ENCODE measurements around the gene FBXW9. TPM values are rescaled to one million over a fixed set of nuclear protein-coding genes. Genes with fewer than 3 reads are reported as not detected.

The FBXW9 gene
- 9.1 to 14.4 TPM (median 12.9 TPM) in 5 replicates for total RNA-seq (2022; extraction: Qiagen RNA extraction)

GRCh38 chr19:12696366-12697335 lies at the start of gene FBXW9:
Gene FBXW9, minus strand, starts transcription at chr19:12696631. Its CDS starts 50 bp downstream, at chr19:12696581.

GRCh38 chr19:12736995-12737834 lies 40.8 kb upstream of the FBXW9 start, which contains the start of gene GET3:
Gene GET3, plus strand, starts transcription at chr19:12737497. Its CDS starts 9 bp downstream, at chr19:12737506.

GRCh38 chr19:12723641-12724426 lies 27.4 kb upstream of the FBXW9 start, which contains the start of gene TNPO2:
Gene TNPO2, minus strand, starts transcription at chr19:12723932. Its CDS starts 2,955 bp downstream, at chr19:12720977.

GRCh38 chr19:12687496-12688196 lies 8.8 kb downstream of the FBXW9 start, which contains the start of gene GNG14:
Gene GNG14, plus strand, starts transcription at chr19:12687998. Its CDS starts 51 bp downstream, at chr19:12688049.

GRCh38 chr19:12681074-12681987 lies 15.1 kb downstream of the FBXW9 start, which contains the start of gene DHPS:
Gene DHPS, minus strand, starts transcription at chr19:12681880. Its CDS starts 114 bp downstream, at chr19:12681766.

GRCh38 chr19:12666265-12667048 lies 30.0 kb downstream of the FBXW9 start, which contains the start of the genes MAN2B1 and WDR83:
Gene MAN2B1, minus strand, starts transcription at chr19:12666742. Its CDS starts 41 bp downstream, at chr19:12666701.
Gene WDR83, plus strand, starts transcription at chr19:12666807. Its CDS starts 2,984 bp downstream, at chr19:12669791.

Other genes with a start within 250 kb of the FBXW9 start
- not detected in 5 replicates for gene ZNF709, start 211.8 kb downstream of the FBXW9 start, total RNA-seq (2022; extraction: Qiagen RNA extraction)
- 1.4 to 2.5 TPM (median 1.7 TPM) in 5 replicates for gene ZNF564, start 145.1 kb downstream of the FBXW9 start, total RNA-seq (2022; extraction: Qiagen RNA extraction)
- 0.29 to 0.89 TPM (median 0.77 TPM) in 5 replicates for gene ZNF490, start 85.8 kb downstream of the FBXW9 start, total RNA-seq (2022; extraction: Qiagen RNA extraction)
- gene ZNF791, start 85.7 kb downstream of the FBXW9 start, total RNA-seq (2022; extraction: Qiagen RNA extraction) = 4.1 to 6.0 TPM (median 4.9 TPM) in 5 replicates
- gene MAN2B1, start 29.9 kb downstream of the FBXW9 start, total RNA-seq (2022; extraction: Qiagen RNA extraction) = 15.8 to 20.2 TPM (median 19.2 TPM) in 5 replicates
- gene WDR83, start 29.8 kb downstream of the FBXW9 start, total RNA-seq (2022; extraction: Qiagen RNA extraction) = 8.6 to 11.4 TPM (median 9.1 TPM) in 5 replicates
- 34.7 to 50.4 TPM (median 49.3 TPM) in 5 replicates for gene DHPS, start 14.8 kb downstream of the FBXW9 start, total RNA-seq (2022; extraction: Qiagen RNA extraction)
- not detected in 5 replicates for gene GNG14, start 8.6 kb downstream of the FBXW9 start, total RNA-seq (2022; extraction: Qiagen RNA extraction)
- 24.4 to 36.5 TPM (median 34.0 TPM) in 5 replicates for gene TNPO2, start 27.3 kb upstream of the FBXW9 start, total RNA-seq (2022; extraction: Qiagen RNA extraction)
- gene TRIR, start 38.1 kb upstream of the FBXW9 start, total RNA-seq (2022; extraction: Qiagen RNA extraction) = 151 to 217 TPM (median 202 TPM) in 5 replicates
- 78.1 to 102 TPM (median 96.8 TPM) in 5 replicates for gene GET3, start 40.9 kb upstream of the FBXW9 start, total RNA-seq (2022; extraction: Qiagen RNA extraction)
- 1.5 to 2.3 TPM (median 1.8 TPM) in 5 replicates for gene BEST2, start 55.2 kb upstream of the FBXW9 start, total RNA-seq (2022; extraction: Qiagen RNA extraction)
- 9.6 to 11.8 TPM (median 10.1 TPM) in 5 replicates for gene HOOK2, start 78.9 kb upstream of the FBXW9 start, total RNA-seq (2022; extraction: Qiagen RNA extraction)
- 115 to 209 TPM (median 173 TPM) in 5 replicates for gene JUNB, start 94.9 kb upstream of the FBXW9 start, total RNA-seq (2022; extraction: Qiagen RNA extraction)
- 0.33 to 0.87 TPM (median 0.68 TPM) in 4 of 5 replicates, not detected in the other for gene PRDX2, start 105.2 kb upstream of the FBXW9 start, total RNA-seq (2022; extraction: Qiagen RNA extraction)
- gene THSD8, start 105.4 kb upstream of the FBXW9 start, total RNA-seq (2022; extraction: Qiagen RNA extraction) = 7.7 to 15.0 TPM (median 11.7 TPM) in 4 of 5 replicates, not detected in the other
- gene RNASEH2A, start 110.0 kb upstream of the FBXW9 start, total RNA-seq (2022; extraction: Qiagen RNA extraction) = 39.1 to 48.3 TPM (median 46.8 TPM) in 5 replicates
- gene RTBDN, start 137.9 kb upstream of the FBXW9 start, total RNA-seq (2022; extraction: Qiagen RNA extraction) = 0.22 to 0.48 TPM (median 0.33 TPM) in 3 of 5 replicates, not detected in the others
- gene MAST1, start 141.9 kb upstream of the FBXW9 start, total RNA-seq (2022; extraction: Qiagen RNA extraction) = 1.4 to 2.6 TPM (median 1.9 TPM) in 5 replicates
- 26.6 to 32.2 TPM (median 29.9 TPM) in 5 replicates for gene DNASE2, start 184.8 kb upstream of the FBXW9 start, total RNA-seq (2022; extraction: Qiagen RNA extraction)
- gene KLF1, start 190.6 kb upstream of the FBXW9 start, total RNA-seq (2022; extraction: Qiagen RNA extraction) = 0.10 TPM in 1 of 5 replicates, not detected in the others
- 8.7 to 10.3 TPM (median 9.7 TPM) in 5 replicates for gene GCDH, start 194.5 kb upstream of the FBXW9 start, total RNA-seq (2022; extraction: Qiagen RNA extraction)
- 0.42 to 0.75 TPM (median 0.58 TPM) in 5 replicates for gene SYCE2, start 222.7 kb upstream of the FBXW9 start, total RNA-seq (2022; extraction: Qiagen RNA extraction)
- 59.9 to 78.1 TPM (median 68.9 TPM) in 5 replicates for gene FARSA, start 237.1 kb upstream of the FBXW9 start, total RNA-seq (2022; extraction: Qiagen RNA extraction)
- 493 to 527 TPM (median 508 TPM) in 5 replicates for gene CALR, start 242.0 kb upstream of the FBXW9 start, total RNA-seq (2022; extraction: Qiagen RNA extraction)
- gene RAD23A, start 249.2 kb upstream of the FBXW9 start, total RNA-seq (2022; extraction: Qiagen RNA extraction) = 69.3 to 81.9 TPM (median 80.5 TPM) in 5 replicates

Data from A549 treated with Mapracorat at 1 μM for 4 hours (cell line).